Glomerular endothelial cell (primary cell): ENCODE measurements around the gene MTRF1. TPM values are rescaled to one million over a fixed set of nuclear protein-coding genes. Genes with fewer than 3 reads are reported as not detected.
"Not testable (repeated sequence)": the region's sequence is repeated elsewhere in the genome, so short reads cannot be mapped to it uniquely, and the experiment has no call there.

ENCODE experiments used
- DNase-seq: peaks from one replicate; pipeline ENCODE4 v3.0.0-alpha.2; 2011; ENCODE audit warnings: low read depth, low spot score; ENCODE audit errors: extremely low read depth
- total RNA-seq: library from RNA; depleted of rRNA; stranded (reverse); fragments of >200 nt; gene quantifications from 2 replicates; pipeline ENCODE4 v1.2.3, GENCODE V29; 2015

The MTRF1 gene
- total RNA-seq, 1 donor from 2014 or later = 11.7 TPM

DNA sequence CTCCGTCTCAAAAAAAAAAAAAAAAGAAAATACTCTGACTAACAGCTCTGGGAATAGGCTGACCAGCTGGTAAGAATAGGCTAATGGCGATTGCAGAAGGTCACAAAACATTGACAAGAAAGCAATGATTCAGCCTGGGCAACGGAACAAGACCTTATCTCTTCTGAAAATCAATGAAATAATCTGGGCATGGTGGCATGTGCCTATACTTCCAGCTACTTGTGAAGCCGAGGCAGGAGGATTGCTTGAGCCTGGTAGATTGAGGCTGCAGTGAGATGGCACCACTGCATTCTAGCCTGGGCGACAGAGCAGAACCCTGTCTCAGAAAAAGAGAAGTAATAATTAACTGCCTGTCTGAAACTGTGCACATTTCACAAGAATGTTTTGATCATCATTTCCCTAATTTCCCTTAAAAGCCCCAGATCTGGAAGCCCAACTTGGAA lies 18.8 kb upstream of the MTRF1 start:
- DNase-seq = no peak

GRCh38 chr13:41279156-41279555 lies 15.8 kb upstream of the MTRF1 start:
- not testable (repeated sequence) for DNase-seq

GRCh38 chr13:41276824-41277223 lies 13.4 kb upstream of the MTRF1 start:
- no peak for DNase-seq

- DNase-seq = no peak
These were observed 11.5 kb upstream of the MTRF1 start for GRCh38 chr13:41274881-41275280.

- no peak for DNase-seq
These were observed 10.6 kb upstream of the MTRF1 start for GRCh38 chr13:41273831-41274441.

DNA sequence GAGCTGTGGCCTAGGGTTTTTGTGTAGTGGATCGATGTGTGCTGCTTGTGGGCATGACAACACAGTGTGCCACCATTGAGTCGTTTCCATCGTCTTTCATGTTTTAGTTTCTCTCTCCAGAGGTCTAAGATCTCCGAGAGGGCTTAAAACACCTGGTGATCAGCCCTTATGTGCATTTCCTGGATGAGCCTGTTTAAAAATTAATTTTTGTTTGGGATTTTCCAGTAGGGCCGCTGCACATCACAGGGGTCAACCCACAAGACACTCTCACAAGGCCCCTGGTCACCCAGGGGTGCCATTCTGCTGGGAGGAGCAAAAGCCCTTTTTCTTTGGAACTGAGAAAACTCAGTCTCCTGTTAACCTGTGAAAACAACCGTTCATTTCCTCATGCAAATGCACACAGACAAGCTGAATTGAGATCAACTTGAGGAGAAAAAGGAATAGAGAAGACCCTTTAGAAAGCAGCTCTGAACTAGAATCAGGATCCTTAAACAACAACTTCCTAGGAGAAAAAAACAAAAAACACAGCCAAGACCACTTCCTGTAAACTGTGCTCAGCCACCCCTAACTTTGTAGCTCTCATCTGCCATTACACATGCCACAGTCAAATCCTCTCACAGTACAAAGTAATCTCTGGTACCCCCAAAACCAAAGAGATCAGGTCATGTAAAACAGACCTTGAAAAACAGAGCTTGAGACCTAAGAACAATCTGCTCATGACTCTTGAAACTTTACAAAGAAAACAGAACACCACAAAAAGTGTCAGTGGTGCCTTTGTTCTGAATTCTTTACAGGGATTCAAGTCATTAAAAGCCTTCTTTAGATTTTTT lies 8.3 kb upstream of the MTRF1 start:
- no peak for DNase-seq

GRCh38 chr13:41268764-41269163 lies 5.4 kb upstream of the MTRF1 start:
- no peak for DNase-seq

GRCh38 chr13:41267106-41267505 lies 3.7 kb upstream of the MTRF1 start:
- DNase-seq = no peak

GRCh38 chr13:41259875-41260501 lies 3.4 kb downstream of the MTRF1 start:
- no peak for DNase-seq

- DNase-seq = no peak
These were observed 5.8 kb downstream of the MTRF1 start for GRCh38 chr13:41257535-41257934.

- DNase-seq = no peak
These were observed 8.5 kb downstream of the MTRF1 start for GRCh38 chr13:41254902-41255301.

GRCh38 chr13:41250993-41251392 lies 12.4 kb downstream of the MTRF1 start:
- DNase-seq = no peak

- no peak for DNase-seq
These were observed 16.3 kb downstream of the MTRF1 start for GRCh38 chr13:41246969-41247680.

GRCh38 chr13:41244556-41244955 lies 18.8 kb downstream of the MTRF1 start:
- no peak for DNase-seq

DNA sequence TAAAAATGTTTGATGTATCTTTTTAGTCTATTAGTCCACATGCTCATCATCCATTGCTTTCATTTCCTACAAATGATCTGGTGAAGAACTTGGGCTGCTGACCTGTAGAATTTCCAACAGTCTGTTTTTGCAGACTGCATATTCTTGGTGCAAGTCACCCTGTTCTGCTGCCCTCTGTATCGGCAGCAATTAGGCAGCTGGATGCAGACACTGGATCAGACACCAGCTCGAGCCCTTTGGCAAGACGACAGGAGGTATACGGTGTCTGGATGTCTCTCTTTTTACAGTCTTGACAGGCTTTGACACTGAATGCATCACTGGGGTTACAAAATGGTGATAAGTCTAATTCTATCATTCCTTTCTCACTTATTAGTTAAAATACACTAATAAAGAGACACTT lies 21.8 kb downstream of the MTRF1 start:
- DNase-seq = no peak

DNA sequence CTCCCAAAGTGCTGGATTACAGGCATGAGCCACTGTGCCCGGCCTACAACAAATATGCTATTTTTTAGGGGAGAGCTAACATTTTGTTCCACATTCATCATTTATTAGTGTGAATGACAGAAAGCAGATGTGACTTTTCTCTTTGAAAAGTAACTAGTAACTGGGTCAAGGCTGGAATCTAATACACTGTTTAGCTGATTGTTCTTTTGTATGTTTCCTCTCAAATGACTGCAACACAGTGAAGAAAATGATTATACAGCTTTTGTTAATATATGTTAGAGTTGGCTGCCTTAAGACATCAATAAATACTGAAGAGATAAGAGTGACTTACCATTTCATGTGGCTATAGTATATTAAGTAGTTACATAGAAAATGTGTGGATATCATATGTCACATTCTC lies 27.0 kb downstream of the MTRF1 start:
- DNase-seq = no peak

DNA sequence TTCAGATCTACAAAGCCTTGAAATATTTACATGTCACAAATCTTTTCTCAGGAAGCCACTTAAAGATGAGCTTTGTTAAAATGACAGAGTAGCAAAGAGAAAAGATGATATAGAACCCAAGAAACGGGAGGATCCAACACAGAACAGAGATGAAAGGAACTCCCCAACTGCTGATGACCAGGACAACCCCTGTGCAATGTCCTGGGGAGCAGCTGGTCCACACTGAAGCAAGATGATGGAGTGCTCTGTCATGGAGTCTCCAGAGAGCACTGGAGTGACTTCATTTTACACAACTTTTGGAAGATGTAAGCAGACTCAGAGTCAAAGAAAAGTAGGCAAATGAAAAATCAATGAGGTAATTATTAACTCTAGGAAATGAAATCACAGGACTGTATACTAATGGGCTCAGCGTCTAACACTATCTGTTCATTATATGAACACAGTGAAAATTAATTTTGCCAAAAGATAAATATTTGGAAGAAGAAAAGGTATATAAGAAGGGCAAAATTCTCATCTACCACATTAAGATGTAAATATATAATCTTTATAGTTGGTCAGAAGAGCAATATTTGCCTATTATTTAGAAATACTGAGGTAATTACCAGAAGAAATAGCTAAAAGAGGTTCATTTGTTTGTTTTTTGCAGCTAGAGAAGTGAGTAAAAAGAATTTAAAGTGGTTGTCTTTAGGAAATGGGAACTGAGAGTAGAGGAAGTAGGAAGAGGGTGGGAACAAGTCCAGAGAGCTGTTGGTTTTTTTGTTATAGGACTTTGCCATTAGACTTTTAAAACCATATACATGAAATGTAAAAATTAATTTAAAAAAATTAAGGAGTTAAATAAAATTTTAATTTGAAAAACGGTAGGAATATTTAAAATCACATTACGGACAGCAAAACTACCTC lies 30.5 kb downstream of the MTRF1 start:
- DNase-seq = no peak

GRCh38 chr13:41231786-41232185 lies 31.6 kb downstream of the MTRF1 start:
- DNase-seq = no peak

DNA sequence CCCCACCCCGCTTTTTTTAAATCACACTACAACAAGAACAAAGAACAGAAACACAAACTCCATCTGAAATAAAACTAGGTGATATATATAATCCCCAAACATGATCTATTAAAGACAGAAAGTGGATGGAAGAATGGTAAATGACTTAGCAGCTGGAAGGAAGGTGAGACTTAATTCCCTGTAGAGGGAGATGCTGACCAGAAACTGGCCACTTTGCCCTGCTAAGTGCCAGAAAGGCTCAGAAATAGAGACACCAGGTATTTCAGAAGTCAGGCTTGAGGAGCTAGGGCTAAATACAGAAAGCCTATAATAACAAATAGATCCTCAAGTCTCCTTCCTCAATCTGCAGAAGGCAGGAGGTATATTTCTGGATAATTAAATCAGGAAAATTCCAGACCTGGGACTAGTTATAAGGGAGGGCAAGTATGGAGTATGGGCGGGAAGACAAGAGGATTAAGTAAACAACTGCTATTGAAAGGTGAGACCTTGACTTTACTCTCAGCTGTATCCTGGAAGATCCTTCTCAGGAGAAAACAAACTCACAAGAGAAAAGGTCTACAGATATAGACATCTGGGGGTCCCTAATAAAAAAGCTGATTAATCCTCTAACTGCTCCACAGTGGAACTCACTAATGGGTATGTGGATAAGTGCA lies 32.2 kb downstream of the MTRF1 start:
- no peak for DNase-seq

- no peak for DNase-seq
These were observed 34.0 kb downstream of the MTRF1 start for GRCh38 chr13:41229356-41229755.
